H1 (cell line): Measurements from ENCODE around the gene MCF2L2.

Source experiments
- ATF3 ChIP-seq: IDR thresholded peaks from 2 replicates; pipeline ENCODE4 v1.6.1; 2011; ENCODE audit warnings: low read depth, mild to moderate bottlenecking, low read length; ENCODE audit not compliant: insufficient read depth
- CTCF ChIP-seq, 3 experiments: IDR thresholded peaks; 1 replicate in 2 of 3; 2 replicates in 1 of 3; pipeline versions ENCODE4 v1.5.1 to v1.6.1; 2011; ENCODE audit warnings: low read length in 3 of 3, mild to moderate bottlenecking in 3 of 3, inconsistent platforms in 2 of 3, low read depth in 1 of 3, moderate library complexity in 1 of 3; ENCODE audit not compliant: insufficient read depth in 1 of 3; ENCODE audit errors: control extremely low read depth in 1 of 3
- EGR1 ChIP-seq: IDR thresholded peaks from 2 replicates; pipeline ENCODE4 v1.6.1; 2011; ENCODE audit warnings: low read depth, low read length, borderline replicate concordance
- EP300 ChIP-seq, 2 experiments: IDR thresholded peaks; 1 replicate in 1 of 2; 2 replicates in 1 of 2; pipeline ENCODE4 v1.6.1; 2011 to 2012; ENCODE audit warnings: low read depth in 2 of 2, low read length in 2 of 2, mild to moderate bottlenecking in 2 of 2, borderline replicate concordance in 1 of 2, inconsistent platforms in 1 of 2, moderate library complexity in 1 of 2
- EZH2 ChIP-seq: fragments of 200-600 bp; sonication (generic); IDR thresholded peaks from 2 replicates; pipeline ENCODE4 v1.7.1; 2012; ENCODE audit warnings: low read depth, mild to moderate bottlenecking, moderate library complexity, low read length, inconsistent platforms; ENCODE audit not compliant: severe bottlenecking
- MAX ChIP-seq: IDR thresholded peaks from 2 replicates; pipeline ENCODE4 v1.6.1; 2012; ENCODE audit warnings: inconsistent platforms
- NANOG ChIP-seq: IDR thresholded peaks from 2 replicates; pipeline ENCODE4 v1.6.1; 2011; ENCODE audit warnings: low read length, low read depth, mild to moderate bottlenecking, inconsistent platforms; ENCODE audit not compliant: insufficient read depth, poor library complexity, severe bottlenecking
- POLR2A ChIP-seq, 2 experiments: IDR thresholded peaks; 1 replicate in 1 of 2; 2 replicates in 1 of 2; pipeline ENCODE4 v1.6.1; 2011; ENCODE audit warnings: low read depth in 2 of 2, low read length in 2 of 2, mild to moderate bottlenecking in 2 of 2; ENCODE audit errors: control extremely low read depth in 1 of 2
- POLR2AphosphoS5 ChIP-seq: IDR thresholded peaks from 2 replicates; pipeline ENCODE4 v1.6.1; 2011; ENCODE audit warnings: low read depth, low read length
- SIN3A ChIP-seq, 2 experiments: IDR thresholded peaks in 1 of 2; conservative IDR thresholded peaks in 1 of 2; 2 replicates each; pipeline ENCODE4 v1.6.1; 2011 to 2012; ENCODE audit warnings: low read length in 2 of 2, improper control_type of control experiment in 1 of 2, low read depth in 1 of 2, mild to moderate bottlenecking in 1 of 2
- SRF ChIP-seq: IDR thresholded peaks from 2 replicates; pipeline ENCODE4 v1.6.1; 2011; ENCODE audit warnings: mild to moderate bottlenecking, low read depth, low read length, moderate library complexity
- TAF1 ChIP-seq: IDR thresholded peaks from 2 replicates; pipeline ENCODE4 v1.6.1; 2011; ENCODE audit warnings: mild to moderate bottlenecking, low read depth, low read length
- ZNF274 ChIP-seq: IDR thresholded peaks from 2 replicates; pipeline ENCODE4 v1.7.0; 2012; ENCODE audit warnings: low read length, borderline replicate concordance; ENCODE audit errors: extremely low read depth

GRCh38 chr3:183393625-183394024, 34.8 kb downstream of the MCF2L2 start:
- TF ChIP-seq SRF (no peak), EP300 (IDR thresholded peaks at IDR 0.05; ENCODE audit: borderline replicate concordance in 1 of 2, low read depth in 2 of 2, low read length in 2 of 2) (no peak), EGR1 (no peak), SIN3A (conservative IDR thresholded peaks at IDR 0.05 in 1 of 2, IDR thresholded peaks at IDR 0.05 in 1 of 2; ENCODE audit: low read depth in 1 of 2, low read length in 2 of 2) (no peak), TAF1 (no peak), MAX (no peak), CTCF (IDR thresholded peaks at IDR 0.05; ENCODE audit: control extremely low read depth in 1 of 3, insufficient read depth in 1 of 3, low read depth in 1 of 3, low read length in 3 of 3) (no peak), EZH2 (no peak), NANOG (no peak), POLR2A (IDR thresholded peaks at IDR 0.05; ENCODE audit: control extremely low read depth in 1 of 2, low read depth in 2 of 2, low read length in 2 of 2) (no peak), ZNF274 (no peak), POLR2AphosphoS5 (no peak), ATF3 (no peak)
